H1 (cell line): ENCODE data around the gene PURA. TPM values are rescaled to one million over a fixed set of nuclear protein-coding genes. Genes with fewer than 3 reads are reported as not detected.

Experiments
- BCL11A ChIP-seq, 2 experiments: IDR thresholded peaks; one replicate each; pipeline ENCODE4 v1.6.1; 2011; ENCODE audit warnings: low read depth in 2 of 2, low read length in 2 of 2, mild to moderate bottlenecking in 2 of 2
- NRF1 ChIP-seq: IDR thresholded peaks from 2 replicates; pipeline ENCODE4 v1.6.1; 2011; ENCODE audit warnings: mild to moderate bottlenecking, low read depth, low read length, improper control_type of control experiment
- RXRA ChIP-seq: IDR thresholded peaks from 2 replicates; pipeline ENCODE4 v1.6.1; 2011; ENCODE audit warnings: low read depth, mild to moderate bottlenecking, low read length, moderate library complexity; ENCODE audit not compliant: insufficient read depth
- SP4 ChIP-seq: IDR thresholded peaks from 2 replicates; pipeline ENCODE4 v1.6.1; 2012; ENCODE audit warnings: low read length, inconsistent platforms
- TAF1 ChIP-seq: IDR thresholded peaks from 2 replicates; pipeline ENCODE4 v1.6.1; 2011; ENCODE audit warnings: mild to moderate bottlenecking, low read depth, low read length
- polyA plus RNA-seq, 7 experiments: library from polyadenylated mRNA; depleted of rRNA in 3 of 7; stranded (reverse) in 5 of 7; unstranded in 2 of 7; fragments of >200 nt in 5 of 7; fragments of 200-250 nt in 2 of 7; gene quantifications; 1 replicate in 5 of 7; 2 replicates in 1 of 7; 4 replicates in 1 of 7; pipeline versions ENCODE4 v1.2.1 to v1.2.3, GENCODE V29; 2011 to 2013; ENCODE audit warnings: missing spikeins in 2 of 7, mixed read lengths in 2 of 7
- total RNA-seq: library from RNA; stranded (reverse); fragmentation: NEBNext Ultra II Directional; extraction: Animal tissue kit (Norgen Biotek cat#: 25700); gene quantifications from 2 replicates; pipeline ENCODE4 v1.2.1, GENCODE V29; 2021

Gene PURA
- total and polyA plus RNA-seq, 2 of the 8 experiments (the other 6 are each of a cell fraction or from before 2014, with no cell fraction given): 0.98 to 2.1 TPM

DNA sequence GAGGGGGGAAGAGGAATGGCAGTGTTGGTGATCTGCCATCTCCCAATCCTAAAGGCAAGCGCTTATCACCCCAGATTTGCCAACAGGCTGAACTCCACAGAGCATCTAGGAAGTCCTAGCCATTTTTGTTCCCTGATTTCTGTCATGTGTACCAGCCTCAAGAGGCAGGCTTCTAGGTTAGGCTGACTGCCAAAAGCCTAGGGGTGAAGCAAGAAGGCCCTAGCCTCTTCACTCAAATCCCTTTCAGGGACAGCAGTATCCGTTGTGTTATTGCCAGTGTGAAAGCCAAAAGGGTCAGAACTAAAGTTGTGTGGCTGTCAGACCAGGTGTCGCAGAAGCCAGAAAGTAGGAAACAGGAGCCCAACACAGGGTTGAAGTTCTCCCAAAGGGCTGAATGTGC lies 26.5 kb downstream of the PURA start (continued):
- no peak for TF ChIP-seq NRF1
- TF ChIP-seq BCL11A (IDR thresholded peaks at IDR 0.05; ENCODE audit: low read depth in 2 of 2, low read length in 2 of 2): no peak
- TF ChIP-seq SP4: no peak
- TF ChIP-seq RXRA: no peak
- no peak for TF ChIP-seq TAF1
